HG02610 (cell line): ENCODE data around the gene CADM2.

Source experiments
- ATAC-seq: cut with Tn5 transposase; IDR thresholded peaks from one replicate; pipeline ENCODE4 v1.9.1; 2021; ENCODE audit warnings: mild to moderate bottlenecking, moderate library complexity; ENCODE audit not compliant: unreplicated experiment

Gene CADM2

DNA sequence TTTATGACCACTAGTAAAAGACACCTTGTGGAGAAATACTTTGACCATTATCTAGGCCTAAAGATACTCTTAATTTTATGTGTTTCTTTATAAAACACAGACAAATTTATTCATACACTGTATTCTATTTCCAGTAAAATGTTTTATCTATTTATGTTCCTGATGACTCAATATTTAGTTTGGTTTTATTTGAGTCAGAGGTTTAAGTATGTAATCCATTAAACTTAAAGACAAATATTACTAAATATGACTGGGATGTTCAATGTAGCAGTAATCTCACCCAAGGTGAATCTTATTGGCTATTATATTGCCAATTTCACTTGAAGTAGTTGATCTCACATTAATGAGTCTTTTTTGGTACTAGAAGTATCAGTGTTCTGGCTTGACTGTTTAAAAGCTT is 799.7 kb downstream of the CADM2 start:
- ATAC-seq = no peak

DNA sequence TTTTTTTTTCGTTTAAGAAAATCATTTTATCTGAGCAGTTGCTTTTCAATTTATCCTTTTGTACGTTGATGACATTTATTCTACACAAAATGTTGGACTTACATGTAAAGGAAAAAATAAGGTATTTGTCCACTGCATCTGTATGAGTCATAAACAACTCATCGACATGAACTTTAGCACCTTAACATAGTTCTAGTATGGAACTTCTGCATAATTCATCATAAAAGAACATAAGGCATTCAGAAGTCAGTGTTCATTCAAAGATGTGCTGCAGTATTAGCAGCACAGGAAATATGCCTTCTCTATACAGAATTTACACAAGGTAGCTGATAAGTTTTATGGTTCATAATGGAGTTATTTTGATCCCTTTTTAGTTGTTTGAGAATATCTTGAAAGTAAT is 801.6 kb downstream of the CADM2 start:
- no peak for ATAC-seq

DNA sequence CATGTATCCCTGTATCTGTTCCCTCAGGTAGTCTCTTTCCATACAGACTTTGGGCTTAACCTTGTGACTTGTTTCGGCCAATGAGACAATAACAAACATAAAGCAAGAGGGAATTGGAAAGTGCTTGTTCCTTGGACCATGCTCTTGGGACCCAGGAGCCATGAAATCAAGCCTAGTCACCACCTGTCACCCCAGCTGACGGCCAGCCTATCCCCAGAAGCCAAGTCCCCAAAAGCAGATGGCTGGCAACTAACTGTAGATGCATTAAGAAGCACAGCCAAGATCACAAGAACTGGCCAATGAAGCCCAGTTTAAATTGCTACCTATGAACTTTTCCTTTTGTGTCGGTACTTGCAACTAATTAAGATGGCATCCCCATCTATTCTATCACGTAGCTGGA is 822.0 kb downstream of the CADM2 start:
- ATAC-seq = no peak

DNA sequence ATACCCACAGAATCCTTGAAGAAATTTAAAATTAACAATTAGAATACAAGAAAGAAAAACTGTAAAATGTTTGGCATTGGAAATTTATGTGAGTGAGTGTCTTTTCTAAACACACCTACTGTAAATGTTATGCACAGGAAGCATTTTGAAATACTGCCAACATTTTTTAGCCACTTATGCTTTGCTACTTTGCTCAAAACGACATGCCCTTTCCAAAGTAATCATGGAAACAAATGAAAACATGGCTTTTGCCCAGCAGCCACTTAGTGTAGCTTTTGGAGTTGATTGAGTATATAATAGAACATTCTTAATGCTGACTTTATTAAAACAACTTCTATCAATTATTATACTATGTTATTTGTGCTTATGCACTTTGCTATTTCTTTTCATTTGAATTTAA is 823.0 kb downstream of the CADM2 start:
- no peak for ATAC-seq

DNA sequence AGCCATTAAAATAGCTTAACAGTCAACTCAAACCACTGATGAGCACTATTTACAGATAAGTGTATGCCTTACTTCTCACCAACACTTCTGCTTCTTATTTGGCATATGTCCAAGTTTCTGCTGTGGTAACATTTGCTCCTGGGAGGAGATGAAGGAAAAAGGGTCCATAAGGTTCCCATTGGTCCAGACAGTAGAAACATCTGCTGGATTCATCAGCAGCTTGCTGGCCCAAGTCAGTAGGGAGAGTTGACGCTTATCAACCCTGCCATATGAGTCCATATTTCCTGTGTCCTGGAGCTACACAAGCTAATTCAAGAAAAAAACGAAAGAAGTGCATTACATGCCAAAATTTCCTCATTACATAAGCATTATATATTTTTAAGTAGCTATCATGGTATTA is 824.5 kb downstream of the CADM2 start:
- ATAC-seq = no peak

DNA sequence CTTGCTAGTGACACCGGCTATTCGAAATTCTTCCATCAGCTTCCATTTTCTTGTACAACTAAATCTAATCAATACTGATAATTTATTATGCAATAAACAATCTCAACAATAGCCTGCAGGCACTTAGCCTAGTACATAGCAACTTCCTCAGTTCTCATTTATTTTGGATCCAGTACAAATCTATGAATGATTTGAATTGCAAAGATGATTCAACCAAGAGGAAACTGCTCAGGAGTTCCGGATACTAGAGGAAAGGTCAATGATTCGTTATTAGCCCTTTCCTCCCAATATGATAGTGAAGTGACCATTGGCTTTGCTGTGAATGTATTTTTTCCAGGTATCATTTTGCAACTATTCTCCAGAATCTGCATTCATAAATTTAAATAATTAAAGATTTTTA is 827.0 kb downstream of the CADM2 start:
- no peak for ATAC-seq

DNA sequence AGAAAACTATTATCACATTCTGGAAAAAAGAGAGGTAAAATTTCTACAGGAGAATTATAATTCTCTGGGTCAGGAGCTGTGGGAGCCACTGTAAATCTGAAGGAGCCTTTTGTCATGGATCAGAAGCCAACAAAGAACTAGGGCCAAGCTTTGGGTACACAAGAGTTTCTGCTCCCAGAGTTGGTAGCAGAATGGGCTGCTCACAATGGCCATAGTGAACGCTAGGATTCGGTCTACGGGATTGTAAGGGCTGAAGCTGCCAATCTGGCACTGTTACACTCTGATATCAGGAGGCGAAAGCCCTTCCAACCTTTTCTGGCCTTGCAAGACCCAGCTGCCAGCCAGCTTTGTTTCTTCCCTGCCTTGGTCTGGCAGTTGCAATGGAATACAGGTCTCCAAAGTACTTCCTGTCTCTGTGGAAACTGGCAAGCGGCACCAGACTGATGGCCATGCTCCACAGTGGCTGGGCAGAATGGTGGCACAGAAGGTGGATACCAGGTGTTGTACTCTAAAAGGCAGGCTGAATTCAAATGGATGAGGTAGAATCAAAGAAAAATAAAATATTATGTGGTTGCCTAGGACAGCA is 831.7 kb downstream of the CADM2 start:
- no peak for ATAC-seq

DNA sequence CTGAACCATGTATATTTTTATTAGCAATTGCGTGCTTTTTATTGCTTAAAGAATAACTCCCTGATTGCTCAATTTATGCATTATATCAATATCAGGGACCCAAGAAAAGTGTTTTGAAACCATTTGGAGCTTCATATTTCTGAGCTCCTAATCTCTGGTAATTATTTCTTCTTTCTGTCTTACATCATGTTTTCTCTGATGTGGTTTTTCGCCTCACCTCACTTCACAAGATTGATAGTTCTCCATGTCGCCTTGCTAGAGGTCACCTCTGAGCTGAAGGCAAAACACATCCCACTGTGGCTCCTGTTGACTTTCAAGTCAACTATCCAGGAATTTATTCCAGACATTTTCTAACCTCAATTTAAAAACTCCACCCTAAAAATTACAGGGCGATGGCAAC is 837.4 kb downstream of the CADM2 start:
- ATAC-seq = no peak

DNA sequence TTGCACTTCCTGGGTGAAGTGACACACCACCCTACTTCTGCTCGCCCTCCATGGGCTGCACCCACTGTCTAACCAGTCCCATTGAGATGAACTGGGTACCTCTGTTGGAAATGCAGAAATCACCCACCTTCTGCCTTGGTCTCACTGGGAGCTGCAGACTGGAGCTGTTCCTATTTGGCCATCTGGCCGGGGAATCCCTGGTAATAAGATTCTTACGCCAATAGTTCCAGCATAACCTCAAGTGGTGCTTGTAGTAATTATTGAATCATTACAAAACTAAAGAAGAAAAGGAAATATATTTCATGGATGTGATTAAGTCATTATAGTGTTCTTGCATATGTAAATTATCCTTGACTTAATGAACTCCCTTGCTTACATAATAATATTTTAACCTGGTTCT is 841.9 kb downstream of the CADM2 start:
- ATAC-seq = no peak

DNA sequence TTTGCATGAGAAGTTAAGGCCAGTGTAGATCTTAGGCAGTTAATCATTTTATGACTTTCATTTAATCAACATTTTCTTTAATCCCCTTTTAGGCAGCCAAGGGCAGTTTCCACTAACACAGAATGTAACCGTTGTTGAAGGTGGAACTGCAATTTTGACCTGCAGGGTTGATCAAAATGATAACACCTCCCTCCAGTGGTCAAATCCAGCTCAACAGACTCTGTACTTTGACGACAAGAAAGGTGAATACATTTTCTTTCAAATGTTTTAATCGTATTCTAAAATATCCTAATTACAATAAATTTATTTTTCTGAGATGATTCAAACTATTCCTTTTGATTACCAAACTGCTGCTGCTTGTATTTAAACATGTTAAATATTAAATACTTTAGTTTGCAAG is 843.2 kb downstream of the CADM2 start:
- no peak for ATAC-seq

DNA sequence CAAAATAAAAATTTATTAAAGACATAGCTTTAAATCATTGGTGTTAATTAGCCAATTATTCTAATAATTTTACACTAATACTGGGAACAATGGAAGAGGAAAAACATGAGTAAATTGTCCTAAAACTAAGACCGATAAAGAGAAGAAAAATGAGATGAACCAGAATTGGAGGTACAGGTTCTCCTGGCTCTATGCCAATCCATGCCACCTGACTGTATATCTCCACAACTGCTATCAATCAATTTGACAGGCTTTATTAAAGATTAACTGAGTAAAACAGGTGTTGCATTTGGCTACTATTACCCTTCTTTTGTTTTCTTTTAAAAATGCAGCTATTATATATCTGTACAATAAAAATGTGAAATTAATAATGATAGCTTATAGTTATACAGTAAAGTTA is 850.0 kb downstream of the CADM2 start:
- no peak for ATAC-seq

DNA sequence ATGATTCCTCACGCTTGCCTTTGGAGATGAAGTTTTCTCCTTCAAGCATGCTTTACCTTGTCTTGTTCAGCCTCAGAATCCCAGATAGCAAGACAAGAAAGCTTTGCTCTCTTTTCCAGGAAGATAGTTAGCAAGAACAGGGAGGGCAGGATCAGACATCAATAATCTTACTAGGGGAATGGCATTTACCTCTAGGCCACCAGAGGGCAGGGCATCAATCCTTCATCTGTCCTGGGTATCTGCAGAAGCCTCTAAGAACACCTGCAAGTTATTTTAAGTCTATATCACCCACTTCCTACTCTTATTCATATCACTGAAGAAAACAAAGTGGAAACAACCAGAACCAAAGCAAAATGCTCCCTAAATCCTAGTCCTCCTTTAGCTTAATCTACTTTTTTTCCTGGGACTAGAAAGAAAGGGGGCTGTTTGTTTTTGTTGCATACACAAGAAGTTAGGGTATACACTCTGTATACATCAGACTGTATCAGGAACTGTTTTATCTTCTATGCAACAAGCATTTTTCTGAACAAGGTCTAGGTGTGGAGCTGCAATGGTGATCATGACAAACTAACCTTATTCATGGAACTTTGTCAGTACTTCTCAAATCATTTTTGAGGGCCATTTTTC is 862.5 kb downstream of the CADM2 start:
- peak; percentile 78 for ATAC-seq

DNA sequence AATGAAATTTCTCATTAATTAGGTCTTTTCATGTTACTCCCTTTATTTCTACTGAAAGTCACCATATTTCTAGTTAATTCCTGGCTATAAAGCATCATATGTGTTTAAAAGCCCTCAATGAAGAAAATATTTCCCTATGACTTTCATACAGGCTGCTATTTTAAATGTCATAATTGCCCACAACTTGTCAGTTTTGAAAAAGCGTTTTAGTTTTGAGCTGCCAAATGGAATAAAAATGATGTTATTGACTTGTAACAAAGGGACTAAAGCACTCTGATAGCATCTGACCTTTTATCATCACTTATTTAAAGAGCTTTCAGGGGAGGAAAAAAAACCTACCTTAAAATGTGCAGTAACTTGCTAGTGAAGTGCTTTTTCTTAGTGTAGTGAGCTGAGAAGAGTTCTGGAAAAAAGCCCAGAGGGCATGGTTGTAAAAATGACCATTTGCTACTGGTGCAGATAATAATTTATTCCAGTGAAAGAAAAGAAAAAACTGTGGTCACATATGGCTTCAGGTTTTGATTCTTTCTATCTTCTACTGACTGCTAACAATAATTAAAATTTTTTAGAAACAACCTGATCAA is 877.2 kb downstream of the CADM2 start:
- ATAC-seq = no peak

DNA sequence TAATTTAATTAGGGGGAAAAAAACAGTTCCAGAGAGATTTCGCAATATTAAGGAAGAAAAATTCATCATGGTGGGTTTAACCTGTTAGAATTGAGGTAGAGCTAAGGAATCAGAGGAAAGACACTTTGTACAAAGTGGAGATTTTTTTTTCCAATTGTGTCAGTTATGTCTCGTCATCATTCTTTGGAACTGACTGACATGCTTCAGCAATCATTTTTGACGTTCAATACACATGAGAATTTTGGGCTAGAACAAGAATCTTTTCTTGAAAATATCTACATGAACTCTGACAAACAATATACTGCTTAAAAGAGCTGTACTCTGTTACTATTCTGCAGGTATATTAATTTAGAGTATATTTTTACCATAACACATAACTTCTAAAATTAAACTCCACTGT is 878.6 kb downstream of the CADM2 start:
- ATAC-seq = no peak

DNA sequence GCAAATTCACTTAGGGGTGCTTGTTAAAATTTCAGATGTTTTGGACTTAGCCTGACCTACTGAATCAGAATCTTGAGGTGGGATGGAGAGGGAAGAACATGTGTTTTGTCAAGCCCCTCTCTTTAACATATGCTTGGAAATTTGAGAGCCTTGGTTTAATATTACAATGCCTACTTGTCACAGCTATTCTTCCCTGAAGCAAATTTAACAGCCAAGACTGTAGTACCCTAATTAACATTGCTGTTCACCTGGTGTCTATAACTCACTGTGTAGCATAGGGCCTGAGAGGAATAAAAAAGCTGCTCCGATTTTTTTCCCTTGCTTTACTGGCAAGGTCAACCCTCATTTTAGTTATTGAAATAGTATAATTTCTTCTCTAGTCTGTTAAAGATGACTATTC is 880.1 kb downstream of the CADM2 start:
- no peak for ATAC-seq

DNA sequence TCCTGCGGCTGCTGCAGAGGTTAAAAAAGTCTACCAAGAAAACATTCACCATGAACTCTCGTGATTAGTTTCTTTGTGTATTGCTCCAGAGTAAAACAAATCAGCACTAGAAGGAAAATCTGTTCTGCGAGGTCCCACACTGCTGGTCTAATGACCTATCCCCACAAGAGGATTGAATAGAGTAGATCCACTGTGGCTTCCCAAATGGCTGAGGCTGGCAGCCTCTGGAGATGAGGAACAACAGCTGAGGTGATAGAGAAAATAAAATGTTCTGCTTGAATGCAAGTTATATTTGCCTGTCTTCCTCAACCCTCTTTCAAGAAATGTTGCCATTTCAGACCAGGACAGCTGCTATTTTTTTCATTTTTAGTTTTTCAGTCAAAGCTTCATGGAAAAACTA is 883.3 kb downstream of the CADM2 start:
- ATAC-seq = no peak

DNA sequence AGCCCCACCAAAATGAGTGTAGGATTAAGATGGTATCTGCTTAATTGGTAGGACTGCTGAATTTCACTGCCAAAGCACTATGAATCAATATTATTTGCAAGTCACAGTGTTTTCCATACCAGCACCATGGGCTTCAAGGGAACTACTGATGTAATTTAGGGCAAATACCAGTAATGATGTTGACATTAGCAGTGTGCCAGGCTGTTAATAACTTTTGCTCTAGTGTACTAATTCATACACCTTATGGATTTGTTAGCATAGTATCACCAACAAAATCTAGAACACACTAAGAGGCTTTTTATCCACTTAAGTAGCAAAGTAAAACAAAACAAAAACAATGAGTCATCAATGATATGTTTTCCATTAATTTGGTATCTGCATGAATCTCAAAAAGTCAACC is 888.2 kb downstream of the CADM2 start:
- ATAC-seq = no peak

DNA sequence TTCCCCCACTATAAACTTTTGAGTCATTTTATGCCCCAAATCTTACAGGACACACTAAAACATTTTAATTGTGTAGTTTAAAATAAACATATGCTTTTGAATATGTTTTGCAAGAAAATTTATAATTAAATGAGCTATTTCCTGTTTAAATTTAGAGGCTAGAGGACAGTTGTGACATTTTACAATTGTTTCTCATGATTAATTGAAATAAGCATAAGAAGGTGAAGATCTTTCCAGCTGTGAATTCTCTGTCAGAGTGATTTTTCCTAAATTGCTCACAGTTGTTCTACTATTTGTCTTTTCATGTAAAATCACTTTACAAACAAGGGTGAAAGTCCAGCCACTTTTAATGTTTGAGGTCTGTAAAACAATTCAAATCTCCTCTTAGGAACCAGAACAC is 892.3 kb downstream of the CADM2 start:
- ATAC-seq = no peak

DNA sequence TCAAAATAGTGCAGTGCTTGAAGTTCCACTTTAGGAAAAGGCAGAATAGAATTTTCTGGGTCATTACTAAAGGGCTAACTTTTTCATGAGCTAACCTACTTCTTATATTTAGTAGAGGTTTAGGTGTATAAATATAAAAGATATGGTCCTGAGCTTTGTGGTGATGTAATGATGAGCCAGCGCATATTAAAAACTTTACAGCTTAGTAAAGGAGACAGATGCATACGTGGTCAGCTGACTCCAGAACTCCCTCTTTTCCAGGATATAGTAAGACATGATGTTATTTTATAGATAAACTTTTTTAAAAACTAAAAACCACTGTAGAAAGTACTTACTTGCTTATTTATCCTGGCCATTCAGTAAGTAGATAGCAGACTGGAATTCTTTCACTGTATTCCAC is 895.0 kb downstream of the CADM2 start:
- ATAC-seq = no peak

DNA sequence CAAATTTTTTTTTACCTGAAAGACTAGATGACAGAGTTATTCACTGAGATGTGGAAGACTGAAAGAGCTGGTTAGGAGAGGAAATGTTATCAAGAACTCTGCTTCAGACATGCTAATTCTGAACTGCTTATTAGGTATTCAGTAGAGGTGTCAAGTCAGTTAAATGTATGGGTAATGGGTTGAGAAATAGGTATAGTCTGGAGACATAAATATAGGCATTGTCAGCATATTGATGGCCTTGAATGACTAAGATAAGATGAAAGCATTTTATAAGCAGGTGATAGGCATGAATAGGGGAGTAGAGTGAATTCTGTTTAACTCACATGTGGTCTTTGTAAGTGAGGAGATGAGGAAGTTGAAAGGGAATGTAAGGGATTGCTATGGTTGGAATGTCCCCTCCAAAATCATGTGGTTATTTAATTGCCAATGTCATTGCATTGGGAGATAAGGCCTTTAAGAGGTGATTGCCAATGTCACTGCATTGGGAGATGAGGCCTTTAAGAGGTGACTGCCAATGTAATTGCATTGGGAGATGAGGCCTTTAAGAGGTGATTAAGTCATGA is 904.2 kb downstream of the CADM2 start:
- no peak for ATAC-seq

DNA sequence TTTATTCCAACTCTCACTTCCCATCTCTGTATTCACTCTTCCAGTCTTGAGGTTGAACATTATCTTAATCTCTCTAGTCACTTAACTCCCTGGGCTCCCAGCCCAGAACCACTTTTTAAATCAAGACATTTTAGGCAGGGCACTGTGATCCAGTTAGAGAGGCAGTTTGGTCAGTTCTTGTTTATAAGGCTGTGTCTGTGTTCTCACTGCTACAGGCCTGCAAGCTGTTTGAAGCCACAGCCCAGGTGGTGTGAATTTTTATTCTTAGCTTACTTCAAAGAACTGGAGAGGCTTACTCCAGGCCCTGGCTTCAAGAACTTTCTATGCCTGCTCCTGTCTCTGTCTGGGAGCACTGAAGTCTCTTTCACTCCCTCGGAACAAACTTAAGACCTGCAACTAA is 906.1 kb downstream of the CADM2 start:
- ATAC-seq = no peak

DNA sequence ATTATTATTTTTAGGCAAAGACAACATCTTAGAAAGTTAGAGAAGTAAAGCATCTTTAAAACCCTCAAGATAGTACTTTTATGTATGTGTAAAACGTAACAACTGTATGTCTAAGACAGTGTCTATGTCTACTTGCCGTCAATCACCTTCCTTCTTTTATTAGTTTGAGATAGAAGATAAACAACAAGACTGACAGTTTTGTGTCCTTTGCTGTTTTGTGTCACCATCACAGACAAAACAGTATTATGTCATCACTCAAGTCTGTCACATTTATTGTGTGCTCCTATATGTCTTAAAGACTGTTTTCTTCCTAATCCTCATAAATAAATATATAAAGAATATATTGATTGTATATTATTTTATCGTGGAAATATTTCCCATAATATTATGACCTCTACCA is 908.3 kb downstream of the CADM2 start:
- ATAC-seq = no peak

DNA sequence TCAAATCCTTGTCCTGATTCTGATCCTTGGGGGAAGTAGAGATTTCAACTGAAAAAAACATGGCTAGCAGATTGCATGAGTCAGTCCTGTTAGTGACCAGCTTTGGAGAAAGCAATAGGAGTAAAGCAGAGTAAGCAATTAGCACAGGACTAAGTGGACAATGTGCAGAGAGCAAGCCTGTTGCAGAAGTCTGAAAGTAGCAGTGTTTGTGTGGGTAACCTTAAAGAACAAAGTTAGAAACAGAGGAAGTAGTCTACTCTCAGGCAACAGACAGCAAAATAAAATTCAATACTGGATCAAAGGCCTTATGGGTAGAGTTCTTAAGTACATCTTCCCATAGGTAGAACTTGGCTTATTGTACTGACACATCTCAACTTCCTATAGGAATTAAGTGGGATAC is 916.8 kb downstream of the CADM2 start:
- no peak for ATAC-seq
